GM13977 (cell line): ENCODE data around the gene CPTP.

Source experiments
- DNase-seq: peaks from one replicate; pipeline ENCODE4 v3.0.0; 2012; ENCODE audit warnings: low spot score
- in situ Hi-C: fragments of 300-500 bp; cut with MboI; formaldehyde crosslinking; loops from one replicate; pipeline ENCODE4 v1.12.0; 2022; ENCODE audit warnings: low sequenced_read_pairs, low pct_unique_long_range_greater_than_20kb, mixed read lengths, inconsistent platforms; ENCODE audit not compliant: unreplicated experiment
- TF ChIP-seq, protein P1 (sequence below): IDR thresholded peaks from 2 replicates; pipeline ENCODE4 v1.5.1; 2012; ENCODE audit warnings: mild to moderate bottlenecking, control low read depth; ENCODE audit not compliant: insufficient read depth; ENCODE audit errors: extremely low read depth, missing control alignments

Gene CPTP

DNA sequence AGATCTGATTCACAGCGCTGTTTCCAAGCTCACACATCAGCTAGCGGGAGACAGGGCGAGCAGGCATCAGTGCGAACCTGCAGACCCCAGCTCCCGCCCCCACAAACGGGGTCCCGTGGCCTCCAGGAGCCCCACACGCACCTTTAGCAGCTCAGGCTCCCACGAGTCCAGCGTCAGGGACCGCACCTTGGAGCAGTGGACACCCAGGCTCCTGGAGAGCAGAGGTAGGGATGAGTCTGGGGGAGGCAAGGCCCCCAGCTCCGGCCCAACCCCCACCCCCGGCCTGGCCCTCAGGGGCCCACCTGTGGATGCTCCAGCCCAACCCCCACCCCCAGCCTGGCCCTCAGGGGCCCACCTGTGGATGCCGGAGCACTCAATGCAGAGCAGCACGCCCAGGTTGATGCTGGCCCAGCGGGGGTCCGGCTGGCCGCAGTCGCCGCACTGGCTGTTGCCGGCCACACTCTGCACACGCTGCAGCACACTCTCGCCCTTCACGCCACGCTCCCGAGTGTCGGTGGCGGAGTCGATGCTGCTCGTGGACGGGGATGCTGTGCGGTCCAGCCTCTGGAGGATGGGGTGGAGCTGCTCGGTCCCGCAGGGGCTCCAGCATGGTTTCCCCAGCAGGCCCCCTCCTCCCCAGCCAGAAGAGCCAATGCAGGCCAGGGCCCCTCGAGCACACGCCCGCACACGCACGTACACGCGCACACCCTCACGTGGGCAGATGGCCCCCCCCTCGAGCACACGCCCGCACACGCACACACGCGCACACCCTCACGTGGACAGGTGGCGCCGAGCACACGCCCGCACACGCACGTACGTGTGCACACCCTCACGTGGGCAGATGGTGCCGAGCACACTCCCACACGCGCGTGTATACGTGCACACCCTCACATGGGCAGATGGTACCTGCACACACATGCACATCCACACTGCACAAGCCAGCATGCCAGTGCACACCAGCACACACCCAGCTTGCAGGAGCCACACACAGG lies 28.2 kb upstream of the CPTP start:
- TF ChIP-seq, protein P1, sequence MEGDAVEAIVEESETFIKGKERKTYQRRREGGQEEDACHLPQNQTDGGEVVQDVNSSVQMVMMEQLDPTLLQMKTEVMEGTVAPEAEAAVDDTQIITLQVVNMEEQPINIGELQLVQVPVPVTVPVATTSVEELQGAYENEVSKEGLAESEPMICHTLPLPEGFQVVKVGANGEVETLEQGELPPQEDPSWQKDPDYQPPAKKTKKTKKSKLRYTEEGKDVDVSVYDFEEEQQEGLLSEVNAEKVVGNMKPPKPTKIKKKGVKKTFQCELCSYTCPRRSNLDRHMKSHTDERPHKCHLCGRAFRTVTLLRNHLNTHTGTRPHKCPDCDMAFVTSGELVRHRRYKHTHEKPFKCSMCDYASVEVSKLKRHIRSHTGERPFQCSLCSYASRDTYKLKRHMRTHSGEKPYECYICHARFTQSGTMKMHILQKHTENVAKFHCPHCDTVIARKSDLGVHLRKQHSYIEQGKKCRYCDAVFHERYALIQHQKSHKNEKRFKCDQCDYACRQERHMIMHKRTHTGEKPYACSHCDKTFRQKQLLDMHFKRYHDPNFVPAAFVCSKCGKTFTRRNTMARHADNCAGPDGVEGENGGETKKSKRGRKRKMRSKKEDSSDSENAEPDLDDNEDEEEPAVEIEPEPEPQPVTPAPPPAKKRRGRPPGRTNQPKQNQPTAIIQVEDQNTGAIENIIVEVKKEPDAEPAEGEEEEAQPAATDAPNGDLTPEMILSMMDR, result no peak
- in situ Hi-C loops, result no loop called here
- DNase-seq, result no peak

DNA sequence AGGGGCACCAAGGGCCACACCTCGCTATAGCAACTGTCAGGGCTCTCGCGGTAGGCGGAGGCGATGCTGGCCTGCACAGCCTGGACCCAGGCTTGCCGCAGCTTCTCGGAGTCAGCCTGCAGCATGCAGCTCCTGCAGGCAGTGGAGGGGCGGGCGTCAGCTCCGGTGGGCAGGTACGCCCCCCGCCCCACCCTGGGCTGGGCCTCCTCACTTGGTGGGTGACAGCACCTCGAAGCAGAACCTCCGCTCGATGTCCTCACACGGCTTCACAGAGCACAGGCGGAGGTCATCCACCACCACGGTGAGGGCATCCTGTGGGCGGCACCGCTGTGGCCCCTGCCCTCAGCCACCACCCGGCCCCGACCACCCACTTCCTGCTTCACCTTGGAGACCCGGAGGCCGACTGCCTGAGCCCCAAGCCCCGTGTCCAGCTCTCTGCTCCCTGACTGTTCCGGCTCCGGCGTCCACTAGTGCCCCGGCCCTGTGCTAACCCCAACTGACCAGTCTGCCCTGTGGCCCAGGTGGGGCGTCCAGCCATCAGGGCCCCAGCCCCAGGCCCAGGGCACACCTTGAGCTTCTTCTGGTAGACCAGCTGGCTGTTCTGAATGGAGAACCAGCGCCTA lies 26.7 kb upstream of the CPTP start:
- DNase-seq, result no peak
- in situ Hi-C loops, result no loop called here
- TF ChIP-seq, protein P1, result no peak

DNA sequence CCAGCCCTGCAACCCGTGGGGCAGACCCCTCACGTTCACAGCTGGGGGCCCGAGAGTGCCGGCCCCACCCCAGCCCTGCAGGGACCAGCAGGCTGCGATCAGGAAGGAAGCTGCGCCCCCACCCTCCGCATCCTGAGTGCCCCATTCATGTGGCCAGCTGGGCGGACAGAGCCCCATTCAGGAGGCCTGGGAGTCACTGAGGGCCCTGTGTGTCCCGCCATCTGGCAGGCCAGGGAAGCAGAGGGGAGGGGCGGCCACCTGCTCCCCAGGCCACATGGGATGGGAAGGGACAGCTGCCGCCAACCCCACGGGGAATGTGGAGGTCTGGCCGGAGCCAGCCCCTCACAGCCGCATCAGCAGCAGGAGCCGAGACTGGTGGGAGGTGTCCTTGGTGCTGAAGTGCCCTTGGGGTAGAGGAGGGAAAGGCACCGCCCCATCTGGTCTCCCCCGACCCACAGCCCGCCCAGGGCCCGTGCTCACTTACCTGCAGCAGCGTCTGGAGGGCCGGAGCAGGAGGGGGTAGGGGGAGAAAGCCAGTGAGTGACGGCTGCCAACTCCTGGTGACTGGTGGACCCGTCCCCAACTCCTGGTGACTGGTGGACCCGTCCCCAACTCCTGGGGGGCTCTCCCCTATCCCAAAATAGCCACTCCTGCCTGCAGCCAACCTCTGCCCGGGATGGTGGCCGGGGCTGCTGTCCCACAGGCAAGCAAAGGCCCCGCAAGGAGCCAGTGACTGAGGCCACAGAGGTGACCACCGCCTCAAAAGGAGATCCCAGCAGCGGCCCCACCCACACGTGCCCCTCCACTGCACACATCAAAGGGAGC lies 25.5 kb upstream of the CPTP start:
- in situ Hi-C loops, result no loop called here
- TF ChIP-seq, protein P1, result no peak
- DNase-seq, result no peak

DNA sequence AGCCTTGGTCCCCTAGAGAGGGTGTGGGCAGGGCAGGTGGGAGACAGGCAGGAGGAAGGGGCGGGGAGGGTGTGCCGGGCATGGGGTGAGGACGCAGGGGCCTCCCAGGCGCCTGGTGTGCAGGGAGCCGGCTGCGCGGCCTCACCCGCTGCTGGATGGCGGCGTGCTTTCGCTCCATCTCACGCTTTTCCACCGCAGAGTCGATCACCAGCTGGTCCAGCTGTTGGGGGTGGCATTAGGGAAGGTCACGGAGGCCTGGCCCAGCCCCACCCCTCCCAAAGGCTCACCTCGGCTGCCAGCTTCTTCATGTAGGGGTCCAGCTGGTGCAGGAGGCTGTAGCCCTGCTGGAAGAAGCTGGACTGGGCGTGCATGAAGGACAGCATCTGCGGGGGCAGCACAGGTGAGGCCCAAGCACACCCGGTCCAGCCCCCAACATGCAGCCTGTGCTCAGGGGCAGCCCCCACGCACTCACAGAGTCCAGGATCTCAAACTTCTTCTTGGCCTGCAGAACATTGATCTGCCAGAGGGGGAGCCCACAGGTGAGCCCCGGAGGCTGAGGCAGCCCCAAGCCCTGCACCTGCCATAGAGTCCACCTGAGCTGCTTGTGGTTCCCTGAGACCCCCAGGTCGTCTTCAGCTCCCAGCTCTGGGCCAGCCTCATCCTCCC lies 24.8 kb upstream of the CPTP start:
- in situ Hi-C loops, result no loop called here
- TF ChIP-seq, protein P1, result peak; percentile 60
- peak; percentile 71 for DNase-seq

DNA sequence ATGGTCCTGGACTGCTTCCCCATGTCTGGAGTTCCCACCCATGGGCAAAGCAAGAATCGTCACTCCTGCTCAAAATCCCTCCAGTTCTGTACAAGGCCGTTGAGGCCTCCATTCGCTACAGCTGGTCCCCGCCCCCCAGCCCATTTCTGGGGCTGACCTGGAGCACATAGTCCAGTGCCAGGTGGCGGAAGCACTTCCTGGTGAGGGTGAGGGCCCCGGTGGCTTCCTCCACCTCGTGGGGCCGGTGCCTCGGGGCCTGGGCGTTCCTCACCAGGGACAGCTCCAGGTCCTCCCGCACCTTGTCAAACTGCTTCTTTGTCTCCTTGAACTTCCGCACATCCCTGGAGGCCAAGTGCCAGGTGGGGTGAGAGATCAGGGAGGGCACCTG lies 24.3 kb upstream of the CPTP start:
- TF ChIP-seq, protein P1, result no peak
- in situ Hi-C loops, result no loop called here
- no peak for DNase-seq

DNA sequence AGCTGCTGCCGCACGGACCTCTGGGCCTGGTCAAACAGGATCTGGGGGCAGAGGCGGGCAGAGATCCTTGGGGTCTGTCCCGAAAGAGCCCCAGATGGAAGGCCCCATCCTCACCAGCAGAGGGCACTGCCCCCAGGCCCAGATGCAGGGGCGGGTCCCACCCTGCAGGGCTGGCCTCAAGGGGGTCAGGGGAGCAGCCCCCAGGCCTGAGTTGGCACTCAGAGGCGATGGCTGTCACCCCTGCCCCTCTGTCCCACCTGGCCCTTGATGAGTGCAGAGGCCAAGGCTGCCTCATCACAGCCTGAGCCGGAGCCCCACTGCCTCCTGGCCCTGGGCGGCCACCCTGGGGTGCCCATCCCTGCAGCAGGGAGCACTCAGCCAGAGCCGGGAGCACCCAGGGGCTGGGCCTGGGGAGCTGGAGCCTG lies 22.6 kb upstream of the CPTP start:
- in situ Hi-C loops, result no loop called here
- TF ChIP-seq, protein P1, result peak; percentile 57
- no peak for DNase-seq
